ENCODE results near the gene FAM240A.

Gene FAM240A

DNA sequence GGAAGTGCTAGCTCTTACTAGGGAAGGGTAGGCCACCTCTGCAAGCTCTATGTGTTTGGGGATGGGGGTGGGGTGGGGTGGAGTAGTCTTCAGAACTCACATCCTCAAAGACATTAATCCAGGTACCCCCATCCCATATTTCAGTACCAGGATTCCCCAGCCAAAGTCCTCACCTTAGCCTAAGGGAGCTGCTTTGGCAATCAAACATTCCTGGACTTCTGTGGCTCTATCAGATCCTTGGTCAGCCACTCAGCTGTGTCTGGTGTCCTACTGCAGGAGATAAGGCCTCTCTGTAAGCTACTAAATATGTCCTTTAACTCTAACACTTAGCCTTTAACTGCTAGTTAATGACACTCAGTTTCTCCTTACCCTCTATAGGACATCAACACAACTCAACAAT is 26.9 kb downstream of the FAM240A start:
- H3K4me3 ChIP-seq (ENCODE audit: control insufficient read depth, low read depth, low read length): no peak overlapping the region
- no peak for DNase-seq (ENCODE audit: low read depth)
- TF ChIP-seq, protein P1, sequence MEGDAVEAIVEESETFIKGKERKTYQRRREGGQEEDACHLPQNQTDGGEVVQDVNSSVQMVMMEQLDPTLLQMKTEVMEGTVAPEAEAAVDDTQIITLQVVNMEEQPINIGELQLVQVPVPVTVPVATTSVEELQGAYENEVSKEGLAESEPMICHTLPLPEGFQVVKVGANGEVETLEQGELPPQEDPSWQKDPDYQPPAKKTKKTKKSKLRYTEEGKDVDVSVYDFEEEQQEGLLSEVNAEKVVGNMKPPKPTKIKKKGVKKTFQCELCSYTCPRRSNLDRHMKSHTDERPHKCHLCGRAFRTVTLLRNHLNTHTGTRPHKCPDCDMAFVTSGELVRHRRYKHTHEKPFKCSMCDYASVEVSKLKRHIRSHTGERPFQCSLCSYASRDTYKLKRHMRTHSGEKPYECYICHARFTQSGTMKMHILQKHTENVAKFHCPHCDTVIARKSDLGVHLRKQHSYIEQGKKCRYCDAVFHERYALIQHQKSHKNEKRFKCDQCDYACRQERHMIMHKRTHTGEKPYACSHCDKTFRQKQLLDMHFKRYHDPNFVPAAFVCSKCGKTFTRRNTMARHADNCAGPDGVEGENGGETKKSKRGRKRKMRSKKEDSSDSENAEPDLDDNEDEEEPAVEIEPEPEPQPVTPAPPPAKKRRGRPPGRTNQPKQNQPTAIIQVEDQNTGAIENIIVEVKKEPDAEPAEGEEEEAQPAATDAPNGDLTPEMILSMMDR (IDR thresholded peaks at IDR 0.05; ENCODE audit: control insufficient read depth, insufficient read depth, low read depth, low read length, missing control alignments): no peak

DNA sequence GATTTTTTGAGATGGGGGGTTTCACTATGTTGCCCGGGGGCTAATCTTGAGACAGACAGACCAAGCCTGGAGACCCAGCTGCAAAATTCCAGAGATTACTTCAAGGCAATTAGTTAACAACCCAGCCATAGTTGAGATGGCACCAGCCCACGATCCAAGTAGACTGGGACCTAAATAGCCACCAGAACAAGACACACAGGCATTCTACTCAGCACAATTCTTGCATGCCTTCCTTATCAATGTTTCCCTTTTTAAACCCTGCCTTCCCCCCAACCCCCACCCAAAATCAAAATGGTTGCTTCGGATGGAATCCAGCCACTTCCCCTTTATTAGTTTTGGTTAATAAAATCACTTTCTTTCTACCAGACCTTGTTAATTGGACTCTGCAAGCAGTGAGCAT is 28.6 kb downstream of the FAM240A start:
- H3K4me3 ChIP-seq (ENCODE audit: control insufficient read depth, low read depth, low read length): no peak overlapping the region
- TF ChIP-seq, protein P1 (IDR thresholded peaks at IDR 0.05; ENCODE audit: control insufficient read depth, insufficient read depth, low read depth, low read length, missing control alignments): no peak
- no peak for DNase-seq (ENCODE audit: low read depth)

DNA sequence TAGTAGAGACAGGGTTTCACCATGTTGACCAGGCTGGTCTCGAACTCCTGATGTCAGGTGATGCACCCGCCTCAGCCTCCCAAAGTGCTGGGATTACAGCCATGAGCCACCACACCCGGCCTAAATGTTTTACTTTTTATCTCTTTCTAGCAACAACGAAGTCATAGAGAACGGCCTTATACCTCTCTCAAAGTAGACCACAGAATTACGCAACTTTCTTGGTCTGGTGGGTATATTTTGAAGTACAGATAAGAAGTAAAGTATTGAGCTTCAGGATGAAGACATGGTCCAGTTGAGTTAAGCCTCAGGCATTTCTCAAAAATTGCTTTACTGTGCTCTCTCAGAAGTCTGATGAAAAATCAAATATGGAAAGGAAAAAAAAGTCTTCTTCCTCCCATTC is 30.6 kb downstream of the FAM240A start:
- TF ChIP-seq, protein P1 (IDR thresholded peaks at IDR 0.05; ENCODE audit: control insufficient read depth, insufficient read depth, low read depth, low read length, missing control alignments): no peak
- no peak for DNase-seq (ENCODE audit: low read depth)
- no peak overlapping the region for H3K4me3 ChIP-seq (ENCODE audit: control insufficient read depth, low read depth, low read length)

DNA sequence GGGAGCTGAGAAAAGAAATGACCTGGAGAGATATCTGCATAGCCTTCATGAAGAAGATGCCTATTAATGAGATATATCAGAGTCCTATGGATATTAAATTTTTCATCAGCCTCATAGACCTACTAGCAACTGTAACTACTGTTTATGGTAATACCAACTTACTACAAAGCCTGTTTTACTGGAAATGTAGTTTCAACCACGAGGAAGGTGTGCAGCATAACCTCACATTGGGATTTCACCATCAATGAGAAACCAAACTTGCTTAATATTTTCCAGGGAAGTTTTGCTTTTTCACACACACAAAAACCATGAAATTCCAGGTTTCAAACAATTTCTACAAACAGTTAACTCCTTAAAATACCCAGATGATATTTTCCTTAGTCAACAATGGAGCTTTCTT is 31.4 kb downstream of the FAM240A start:
- H3K4me3 ChIP-seq (ENCODE audit: control insufficient read depth, low read depth, low read length): no peak overlapping the region
- TF ChIP-seq, protein P1 (IDR thresholded peaks at IDR 0.05; ENCODE audit: control insufficient read depth, insufficient read depth, low read depth, low read length, missing control alignments): no peak
- DNase-seq (ENCODE audit: low read depth): no peak

DNA sequence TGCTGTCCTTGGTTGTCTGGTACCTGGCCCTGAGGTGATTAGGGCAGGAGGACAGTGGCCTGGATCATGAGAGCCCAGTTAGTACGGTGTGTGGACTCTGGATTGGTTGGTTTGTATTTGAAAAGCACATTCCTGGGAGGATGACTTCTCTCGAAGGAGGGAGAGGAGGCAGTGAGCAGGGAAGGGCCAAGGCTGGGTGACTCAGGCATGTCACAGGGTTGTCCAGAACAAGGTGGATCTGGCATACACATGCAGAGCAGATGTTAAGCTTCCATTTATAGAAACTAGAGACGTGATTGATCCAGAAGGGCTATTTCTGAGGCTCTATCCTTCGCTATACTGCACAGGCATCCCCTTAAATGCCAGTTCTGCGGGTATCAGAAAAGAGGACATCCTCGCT is 34.4 kb downstream of the FAM240A start:
- TF ChIP-seq, protein P1 (IDR thresholded peaks at IDR 0.05; ENCODE audit: control insufficient read depth, insufficient read depth, low read depth, low read length, missing control alignments): no peak
- peak; percentile 40 for DNase-seq (ENCODE audit: low read depth)

DNA sequence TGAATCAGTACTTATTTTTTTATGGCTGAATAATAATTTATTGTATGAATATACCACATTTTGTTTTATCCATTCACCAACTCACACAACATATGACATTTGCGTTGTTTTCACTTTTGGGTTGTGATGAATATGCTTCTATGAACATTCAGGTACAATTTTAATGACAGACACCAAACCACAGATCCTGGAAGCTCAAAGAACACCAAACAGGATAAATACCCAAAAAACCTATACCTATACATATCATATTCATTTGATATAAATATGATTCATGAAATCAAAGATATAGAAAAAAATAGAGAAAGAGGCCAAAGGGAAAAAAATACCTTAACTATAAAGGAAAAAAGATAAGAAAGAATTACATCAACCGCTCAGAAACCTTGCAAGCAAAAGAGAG is 35.8 kb downstream of the FAM240A start:
- no peak overlapping the region for H3K4me3 ChIP-seq (ENCODE audit: control insufficient read depth, low read depth, low read length)
- no peak for DNase-seq (ENCODE audit: low read depth)
- TF ChIP-seq, protein P1 (IDR thresholded peaks at IDR 0.05; ENCODE audit: control insufficient read depth, insufficient read depth, low read depth, low read length, missing control alignments): no peak

More for the DNA sequence above, 34.4 kb downstream of the FAM240A start:
- no peak overlapping the region for H3K4me3 ChIP-seq (ENCODE audit: control insufficient read depth, low read depth, low read length)

DNA sequence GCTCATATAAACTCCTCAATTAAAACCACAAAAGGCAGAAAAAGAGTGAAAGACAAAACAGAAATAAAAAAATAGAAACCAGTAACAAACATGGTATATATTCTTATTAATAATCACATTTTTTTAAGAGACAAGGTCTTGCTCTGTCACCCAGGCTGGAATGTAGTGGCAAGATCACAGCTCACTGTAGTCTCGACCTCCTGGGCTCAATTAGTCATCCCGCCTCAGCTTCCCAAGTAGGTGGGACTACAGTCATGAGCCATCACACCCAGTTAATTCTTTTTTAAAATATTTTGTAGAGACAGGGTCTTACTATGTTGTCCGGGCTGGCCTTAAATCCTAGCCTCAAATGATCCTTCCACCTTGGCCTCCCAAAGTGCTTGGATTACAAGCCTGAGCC is 37.1 kb downstream of the FAM240A start:
- TF ChIP-seq, protein P1 (IDR thresholded peaks at IDR 0.05; ENCODE audit: control insufficient read depth, insufficient read depth, low read depth, low read length, missing control alignments): no peak
- DNase-seq (ENCODE audit: low read depth): no peak
- no peak overlapping the region for H3K4me3 ChIP-seq (ENCODE audit: control insufficient read depth, low read depth, low read length)
